Limb (tissue), 2 donors: ENCODE data around the gene BOD1L1.
A peak's percentile ranks its signal among the peaks of the same experiment; 100 is the strongest.

Experiments
- DNase-seq, 2 donors: peaks; one replicate each; pipeline ENCODE4 v3.0.0-alpha.2; 2016; ENCODE audit errors: extremely low spot score in 2 of 2

The BOD1L1 gene

GRCh38 chr4:13540446-13541175 lies 86.9 kb downstream of the BOD1L1 start:
- peak in 1 of 2 donors; percentile 39 for DNase-seq

DNA sequence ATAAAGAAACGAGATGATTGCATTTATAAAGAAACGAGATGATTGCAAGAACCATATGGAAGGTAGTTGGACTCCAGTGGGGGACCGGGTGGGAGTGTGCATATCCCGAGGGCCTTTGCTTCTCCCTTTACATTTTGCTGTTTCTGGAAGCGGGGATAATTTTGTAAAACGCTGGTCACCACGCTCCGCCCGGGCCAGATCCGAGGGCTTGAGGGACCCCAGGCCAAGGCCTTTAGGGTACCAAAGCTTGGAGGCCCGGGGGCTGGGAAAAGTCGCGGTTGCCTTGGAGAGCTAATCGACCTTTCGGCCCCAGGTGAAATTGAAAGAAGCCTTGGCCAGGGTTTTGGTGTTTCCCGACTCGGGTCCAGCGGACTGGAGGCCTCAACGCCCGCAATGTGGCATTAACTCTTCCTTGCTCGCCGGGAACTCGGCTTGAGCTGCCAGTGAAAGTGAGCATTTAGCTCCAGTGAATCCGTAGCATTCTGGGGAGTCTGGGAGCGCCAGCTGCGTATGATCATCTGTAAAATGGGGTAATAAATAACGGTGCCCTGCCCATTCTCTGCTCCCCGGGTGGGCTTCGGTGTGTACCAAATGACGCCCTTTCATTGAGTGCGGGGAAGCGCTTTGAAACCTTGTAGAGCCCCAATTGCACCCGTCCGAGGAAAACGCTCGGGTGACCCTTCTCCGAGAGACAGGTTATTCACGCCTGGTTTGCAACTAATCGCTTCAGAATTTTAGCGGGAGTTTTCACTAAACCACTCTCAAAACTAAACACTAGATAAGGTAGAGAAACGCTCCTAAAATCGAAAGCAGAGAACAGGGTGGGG lies 87.7 kb downstream of the BOD1L1 start:
- DNase-seq = peak in 1 of 2 donors; percentile 50

DNA sequence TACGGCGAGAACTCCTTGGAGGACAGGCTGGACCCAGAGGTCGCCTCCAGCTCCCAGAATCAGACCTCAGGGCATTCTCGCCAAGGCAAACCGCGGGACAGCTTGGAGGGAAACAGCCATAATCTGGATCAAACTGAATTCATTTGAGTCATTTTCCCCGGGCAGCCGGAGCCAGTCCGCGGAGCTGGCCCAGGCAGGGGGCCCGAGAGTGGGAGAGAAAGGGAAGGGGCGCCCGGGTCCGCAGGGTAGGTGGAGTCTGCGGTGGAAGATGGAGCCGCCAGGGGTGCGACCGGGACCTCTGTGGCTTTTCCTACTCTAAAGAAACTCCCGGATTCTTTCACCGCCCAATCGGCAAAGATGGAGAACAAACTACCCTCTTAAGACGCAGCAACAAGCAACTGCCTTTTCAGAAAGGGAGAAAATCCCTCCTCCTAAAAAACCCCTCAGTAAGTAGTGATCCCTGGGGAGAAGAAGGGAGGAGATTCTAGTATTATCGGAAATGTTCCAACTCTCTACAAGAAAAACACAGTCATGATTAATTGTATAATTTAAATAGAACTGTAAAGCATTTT lies 88.4 kb downstream of the BOD1L1 start:
- peak in 1 of 2 donors; percentile 50 for DNase-seq

- DNase-seq = no peak
Measured at GRCh38 chr4:13538427-13538973, 89.0 kb downstream of the BOD1L1 start.

DNA sequence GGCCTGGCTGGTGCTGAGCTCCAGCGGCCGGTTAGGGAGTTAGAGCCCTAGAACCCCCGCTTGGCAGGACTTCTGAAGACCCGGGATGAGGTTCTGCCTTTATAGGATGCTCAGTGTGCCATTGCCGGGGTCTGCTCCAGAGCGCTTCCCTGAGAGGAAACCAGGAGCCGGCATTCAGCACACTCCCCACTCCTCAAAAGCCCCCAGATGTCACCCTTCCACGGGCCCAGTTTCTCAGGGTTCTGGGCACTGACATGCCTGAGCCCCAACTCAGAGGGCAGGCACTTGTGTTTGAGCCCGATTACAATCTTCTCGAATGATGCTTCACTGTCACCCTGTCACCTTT lies 89.7 kb downstream of the BOD1L1 start:
- peak in 1 of 2 donors; percentile 35 for DNase-seq

DNA sequence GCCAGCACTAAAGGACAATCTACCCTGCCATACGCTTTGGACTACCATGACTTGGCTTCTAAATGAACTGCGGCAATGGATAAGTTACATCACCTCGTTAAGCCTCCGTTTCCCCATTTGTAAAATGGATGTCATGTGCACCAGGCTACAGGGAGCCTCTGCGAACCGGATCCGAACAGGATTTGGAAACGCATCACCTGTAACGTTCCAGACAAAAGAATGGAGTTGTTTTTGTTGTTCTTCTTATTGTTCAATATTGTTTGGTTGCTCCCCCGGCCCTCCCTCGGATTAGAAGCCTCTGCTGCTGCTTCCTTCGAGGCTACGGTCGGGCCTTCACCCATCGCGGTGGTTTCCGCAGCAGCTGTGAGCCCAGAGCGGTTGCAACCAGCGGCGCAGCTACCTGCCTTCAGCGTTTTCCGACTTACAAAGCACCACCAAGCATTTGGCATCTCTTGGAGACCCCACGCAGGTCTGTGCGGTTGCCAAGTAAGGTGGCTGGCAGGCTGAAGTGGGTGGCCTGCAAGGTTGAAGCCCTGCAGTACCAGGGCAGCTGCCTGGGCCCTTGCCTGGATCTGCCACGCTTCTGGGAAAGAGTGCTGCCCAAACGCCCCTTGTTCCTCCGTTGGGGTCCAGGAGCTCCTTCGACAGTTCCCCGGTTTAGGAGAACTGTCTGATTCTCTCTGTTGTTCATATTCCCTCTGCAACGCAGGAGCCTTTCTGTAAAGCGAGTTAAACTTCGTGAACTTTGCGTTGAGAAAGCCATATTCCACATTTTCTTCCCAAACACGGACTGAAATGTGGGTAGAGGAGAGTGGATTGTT lies 90.3 kb downstream of the BOD1L1 start:
- DNase-seq = peak in 1 of 2 donors; percentile 45

DNA sequence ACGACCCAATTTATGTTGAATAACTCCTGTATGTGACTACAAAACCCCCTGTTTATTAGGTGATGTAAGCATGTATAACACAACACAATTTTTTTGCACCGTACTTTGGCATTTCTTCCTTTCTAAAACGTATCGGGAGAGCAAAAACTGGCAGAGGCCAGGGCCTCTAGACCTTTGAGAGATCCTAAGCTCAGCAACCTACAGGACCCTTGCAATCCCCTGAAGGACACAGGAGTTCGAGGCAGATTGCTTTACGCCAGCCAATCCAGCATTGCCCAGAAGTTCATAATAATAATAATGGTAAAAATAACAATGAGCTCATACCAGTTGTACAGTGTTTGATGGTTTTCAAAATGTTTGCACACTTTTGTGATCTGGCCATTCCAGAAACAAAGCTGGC lies 90.9 kb downstream of the BOD1L1 start:
- no peak for DNase-seq

DNA sequence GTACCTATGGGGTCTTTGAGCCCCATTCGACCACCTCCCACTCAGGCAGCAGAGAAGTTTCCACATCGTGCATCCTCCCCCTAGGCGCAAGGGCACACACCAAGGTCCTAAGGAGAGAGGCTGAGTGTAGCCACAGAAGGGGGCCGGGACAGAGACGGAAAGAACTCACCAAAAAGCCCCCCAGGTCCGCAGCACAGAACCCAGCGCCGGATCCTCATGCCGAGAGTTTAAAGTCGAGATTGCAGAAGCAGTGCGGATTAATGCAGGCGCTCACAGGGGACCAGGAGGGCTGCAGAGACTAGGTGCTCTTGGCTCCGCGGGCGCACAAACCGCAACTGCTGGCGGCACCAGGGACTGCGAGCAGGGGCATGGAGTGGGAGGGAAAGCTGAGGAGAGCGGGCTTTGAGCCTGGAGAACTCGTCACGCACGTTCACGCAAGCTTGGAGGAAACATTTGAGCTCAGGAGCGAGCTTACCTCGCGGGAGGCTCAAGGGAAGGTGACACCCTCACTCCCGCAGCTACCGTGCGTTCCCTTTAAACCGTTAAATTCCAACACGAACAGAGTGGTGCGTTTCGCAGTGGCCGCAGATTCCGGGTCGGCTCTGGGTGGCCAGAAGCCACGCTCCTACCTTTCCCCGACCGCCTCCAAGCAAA lies 91.7 kb downstream of the BOD1L1 start:
- peak in 1 of 2 donors; percentile 44 for DNase-seq

DNA sequence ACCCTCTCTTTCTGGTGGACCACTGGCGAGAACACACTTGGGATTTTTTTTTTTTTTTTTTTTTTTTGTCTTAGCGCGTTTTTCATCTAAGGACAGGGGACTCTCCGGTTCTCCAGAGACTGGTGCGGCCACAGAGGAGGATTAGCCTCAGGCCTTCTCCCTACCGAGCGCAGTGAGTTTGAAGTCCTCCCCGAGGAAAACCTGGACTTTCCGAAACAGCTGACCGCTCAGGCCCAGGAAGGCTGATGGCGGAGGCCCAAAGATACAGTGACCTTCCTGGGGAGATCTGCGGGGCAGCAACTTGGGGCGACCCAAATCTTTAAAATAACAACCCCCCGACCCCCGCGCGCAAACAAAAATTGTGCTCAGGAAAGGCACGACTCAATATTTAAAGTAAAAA lies 92.4 kb downstream of the BOD1L1 start:
- peak in 1 of 2 donors; percentile 29 for DNase-seq

- no peak for DNase-seq
Measured at GRCh38 chr4:13534344-13535063, 93.0 kb downstream of the BOD1L1 start.

DNA sequence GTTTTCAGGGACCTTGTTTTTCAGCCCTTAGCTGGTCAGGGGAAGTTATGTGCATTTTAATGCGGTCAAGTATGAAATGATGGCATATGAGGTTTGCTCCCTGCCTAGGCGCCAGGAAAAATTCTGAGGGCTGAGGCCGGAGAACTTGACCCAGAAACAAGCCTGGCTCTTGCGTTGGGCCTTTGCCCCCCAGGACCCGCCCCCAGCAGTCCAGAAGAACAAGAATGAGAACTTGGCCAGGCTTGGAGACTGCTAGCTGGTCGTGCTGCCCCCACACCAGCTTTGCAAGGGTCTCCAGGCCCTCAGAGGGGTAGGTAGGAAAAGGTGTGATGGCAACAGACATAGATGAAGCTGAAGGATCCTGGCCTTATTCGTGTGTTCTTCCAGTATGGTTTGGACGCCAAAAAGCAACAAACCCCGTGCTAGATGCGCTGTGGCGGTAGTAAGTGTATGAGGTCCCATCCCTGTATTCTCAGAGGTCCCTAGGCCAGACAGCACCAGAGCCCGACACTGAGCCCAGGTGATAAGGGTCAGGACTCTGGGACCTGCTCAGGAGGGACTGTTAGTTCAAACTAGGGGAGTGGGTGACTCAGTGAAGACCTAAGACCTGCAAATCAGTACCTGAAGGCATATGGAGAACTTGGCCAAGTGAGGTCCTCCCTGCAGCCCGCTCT lies 93.7 kb downstream of the BOD1L1 start:
- DNase-seq = no peak

DNA sequence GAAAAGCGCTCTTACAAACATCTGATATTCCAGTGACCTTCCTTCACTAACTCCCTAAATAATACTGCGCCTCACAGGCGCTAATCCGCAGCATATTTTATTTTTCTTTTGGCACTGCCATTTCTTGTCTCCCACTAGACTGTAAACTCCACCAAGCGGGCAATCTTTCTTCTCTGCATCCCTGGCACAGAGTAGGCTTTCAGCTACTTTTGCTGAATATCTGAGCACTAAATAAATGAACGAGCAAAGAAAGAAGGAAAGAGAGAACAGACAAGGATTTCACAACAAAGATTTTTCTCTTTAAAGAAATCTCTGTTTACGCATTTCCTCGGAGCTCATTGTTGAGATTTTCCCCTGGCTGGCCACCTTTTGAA lies 95.9 kb downstream of the BOD1L1 start:
- no peak for DNase-seq

GRCh38 chr4:13530823-13531624 lies 96.5 kb downstream of the BOD1L1 start:
- DNase-seq = peak in 1 of 2 donors; percentile 36

DNA sequence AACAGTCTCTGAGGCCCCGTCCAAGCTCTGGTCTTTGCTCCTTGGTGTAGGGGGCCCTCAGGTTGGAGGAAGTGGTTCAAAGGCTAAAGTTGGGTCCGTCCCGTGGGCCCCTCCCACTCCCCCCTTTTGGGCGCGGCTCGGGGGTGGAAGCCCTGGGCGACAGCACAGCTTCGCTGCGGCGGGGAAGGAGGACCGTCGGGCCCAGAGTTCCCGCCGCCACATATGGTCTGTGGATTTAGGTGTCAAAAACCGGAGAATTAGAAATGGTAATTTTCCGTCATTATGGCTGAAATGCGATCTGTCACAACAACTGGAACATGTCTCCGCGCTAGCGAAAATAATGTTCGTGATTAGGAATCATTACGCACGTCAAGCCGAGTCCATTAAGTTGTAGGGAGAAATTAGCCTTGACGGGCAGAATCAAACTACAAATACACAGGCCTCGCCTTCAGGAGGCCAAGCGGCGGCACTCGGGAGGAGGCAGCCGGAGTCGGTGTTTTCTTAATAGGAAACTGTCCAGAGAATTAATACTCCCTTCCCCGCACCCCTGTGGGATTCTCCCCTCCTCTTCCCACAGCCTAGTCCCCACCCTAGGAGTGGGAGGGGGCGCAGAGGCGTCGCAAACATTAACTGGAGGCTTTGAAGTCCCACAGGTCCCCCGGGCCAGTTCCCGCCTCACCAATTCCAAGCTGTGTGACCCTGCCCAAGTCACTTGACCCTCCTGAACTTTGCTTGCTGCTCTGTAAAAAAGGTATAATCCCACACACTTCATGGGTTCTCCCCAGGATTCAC lies 98.2 kb downstream of the BOD1L1 start:
- peak in 1 of 2 donors; percentile 40 for DNase-seq

DNA sequence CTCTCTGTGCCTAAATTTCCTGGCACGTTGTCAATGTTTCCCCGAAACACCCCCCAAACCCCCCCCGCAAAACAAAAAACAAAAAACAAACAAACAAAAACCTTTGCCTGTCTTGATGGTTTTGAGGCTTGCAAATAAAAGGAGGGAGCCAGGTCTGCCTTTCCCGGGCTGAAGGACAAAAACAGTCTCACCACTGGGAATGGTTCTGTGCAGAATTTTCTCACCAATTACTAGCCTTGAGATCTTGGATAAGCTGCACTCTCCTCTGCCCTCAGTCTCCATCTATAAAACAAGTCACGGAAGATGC lies 98.8 kb downstream of the BOD1L1 start:
- no peak for DNase-seq

- DNase-seq = no peak
Measured at GRCh38 chr4:13527981-13528820, 99.3 kb downstream of the BOD1L1 start.
